ENCODE measurements around the gene DIP2C. TPM values are rescaled to one million over a fixed set of nuclear protein-coding genes. Genes with fewer than 3 reads are reported as not detected.
A peak's percentile ranks its signal among the peaks of the same experiment; 100 is the strongest.
"Not testable (repeated sequence)": the region's sequence is repeated elsewhere in the genome, so short reads cannot be mapped to it uniquely, and the experiment has no call there.

Gene DIP2C
- total RNA-seq, 1 donor from 2014 or later: 16.7 TPM

GRCh38 chr10:693506-693905 is 4.0 kb upstream of the DIP2C start:
- DNase-seq: no peak

- DNase-seq: no peak
Observed at GRCh38 chr10:692682-693351, 3.3 kb upstream of the DIP2C start.

GRCh38 chr10:691216-691615 is 1.7 kb upstream of the DIP2C start:
- DNase-seq: no peak

GRCh38 chr10:690372-691161 is 1.1 kb upstream of the DIP2C start:
- no peak for DNase-seq

- no peak for DNase-seq
Observed at GRCh38 chr10:689121-689451, 382 bp downstream of the DIP2C start.

GRCh38 chr10:688312-689120 is 952 bp downstream of the DIP2C start:
- peak; percentile 17 for DNase-seq

- no peak for DNase-seq
Observed at GRCh38 chr10:687583-688311, 1.7 kb downstream of the DIP2C start.

- DNase-seq: no peak
Observed at GRCh38 chr10:686155-686931, 3.1 kb downstream of the DIP2C start.

GRCh38 chr10:685613-686012 is 3.9 kb downstream of the DIP2C start:
- DNase-seq: no peak

- DNase-seq: no peak
Observed at GRCh38 chr10:683448-684071, 5.9 kb downstream of the DIP2C start.

- DNase-seq: no peak
Observed at GRCh38 chr10:682931-683447, 6.5 kb downstream of the DIP2C start.

- no peak for DNase-seq
Observed at GRCh38 chr10:681670-682318, 7.7 kb downstream of the DIP2C start.

- no peak for DNase-seq
Observed at GRCh38 chr10:680745-681144, 8.7 kb downstream of the DIP2C start.

GRCh38 chr10:680146-680545 is 9.3 kb downstream of the DIP2C start:
- DNase-seq: no peak

GRCh38 chr10:679556-679955 is 9.9 kb downstream of the DIP2C start:
- DNase-seq: no peak

GRCh38 chr10:678662-679005 is 10.8 kb downstream of the DIP2C start:
- not testable (repeated sequence) for DNase-seq

- DNase-seq: no peak
Observed at GRCh38 chr10:677750-678661, 11.5 kb downstream of the DIP2C start.

- DNase-seq: no peak
Observed at GRCh38 chr10:677038-677437, 12.4 kb downstream of the DIP2C start.

- no peak for DNase-seq
Observed at GRCh38 chr10:676178-676577, 13.3 kb downstream of the DIP2C start.
